Measurements from ENCODE around the gene FICD. TPM values are rescaled to one million over a fixed set of nuclear protein-coding genes. Genes with fewer than 3 reads are reported as not detected.

The FICD gene
- total RNA-seq: 1 to 10 TPM; 2.8 to 7.1 (median 3.2) TPM
- 1.8 TPM for polyA plus RNA-seq
- long read RNA-seq, donor 1, transcript FICD-204 (3 exons, 3,347 nt): major isoform, 19 of 20 reads
- long read RNA-seq, donor 1, partial matches to known transcripts: 1 of 20 reads
- long read RNA-seq, donor 1, other reads (novel, unspliced or antisense): 0 of 20 reads
- long read RNA-seq, donor 2, partial matches to known transcripts: 0 of 4 reads
- long read RNA-seq, donor 2, other reads (novel, unspliced or antisense): 1 of 4 reads
- long read RNA-seq, donor 3, transcript FICD-204 (3 exons, 3,347 nt): major isoform, 74 of 81 reads
- long read RNA-seq, donor 3, partial matches to known transcripts: 4 of 81 reads
- long read RNA-seq, donor 3, other reads (novel, unspliced or antisense): 1 of 81 reads
- long read RNA-seq, donor 4, partial matches to known transcripts: 0 of 2 reads
- long read RNA-seq, donor 4, other reads (novel, unspliced or antisense): 0 of 2 reads

- intact Hi-C loops (cut with DNase I): no loop called here
- peak; percentile 100 for DNase-seq
- ATAC-seq: peak; percentile 96 to 97
- WGBS: under 1% methylated on average over 67 of the region's 67 CpGs
- Histone ChIP-seq H3K4me1 (ENCODE audit: control insufficient read depth, insufficient read depth, low read length) (peaks cover 4% of the 10 kb centered on the region), H3K27ac (ENCODE audit: low read length) (peak within 1 kb of the TSS; percentile 4), H3K9me3 (ENCODE audit: control insufficient read depth, low read length) (no peaks in the 10 kb centered on the region), H3K27me3 (ENCODE audit: control insufficient read depth, insufficient read depth) (no peaks in the 10 kb centered on the region), H3K4me3 (ENCODE audit: low read length) (peak within 1 kb of the TSS; percentile 69)
These were observed at the start of gene FICD for GRCh38 chr12:108514973-108515814. FICD (plus strand) TSS chr12:108515277; CDS start chr12:108516973, 1,696 bp downstream.

DNA sequence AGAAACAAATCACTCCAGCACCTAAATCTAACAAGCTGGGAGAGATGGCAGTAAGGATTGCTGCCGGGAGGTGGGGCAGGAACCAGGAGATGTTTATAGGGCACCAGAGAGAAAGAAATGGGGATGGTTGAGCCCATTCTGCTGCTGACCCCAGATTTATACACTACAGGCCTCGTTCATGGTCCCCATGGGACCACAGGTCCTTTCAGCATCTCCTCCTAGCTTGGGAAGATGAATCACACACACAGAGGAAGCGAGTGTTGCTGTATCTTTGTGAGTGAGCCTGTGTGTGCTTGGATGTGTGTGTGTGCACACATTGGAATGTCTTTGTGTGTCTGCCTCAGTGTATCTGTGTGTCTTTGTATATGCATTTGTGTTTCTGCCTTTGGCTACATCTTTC, 49.7 kb upstream of the FICD start:
- no peak for DNase-seq
- WGBS: 63% methylated on average over 3 of the region's 3 CpGs
- Histone ChIP-seq H3K27ac (ENCODE audit: low read length) (no peak overlapping the region), H3K9me3 (ENCODE audit: control insufficient read depth, low read length) (no peaks in the 10 kb centered on the region), H3K27me3 (ENCODE audit: control insufficient read depth, insufficient read depth) (peaks cover 3% of the 10 kb centered on the region), H3K4me3 (ENCODE audit: low read length) (no peak overlapping the region), H3K4me1 (ENCODE audit: control insufficient read depth, insufficient read depth, low read length) (no peaks in the 10 kb centered on the region)
- no peak for ATAC-seq
- intact Hi-C loops (cut with DNase I): loop anchor here in 1 of 4 donors (10.0 kb wide), 1 partner anchor 261 kb away; no protein-coding TSS in a partner anchor

- no peaks in the 10 kb centered on the region for H3K4me1 ChIP-seq (ENCODE audit: control insufficient read depth, insufficient read depth, low read length)
- H3K9me3 ChIP-seq (ENCODE audit: control insufficient read depth, low read length): no peaks in the 10 kb centered on the region
- intact Hi-C loops (cut with DNase I): loop anchor here in 1 of 4 donors (10.0 kb wide), 1 partner anchor 264 kb away; no protein-coding TSS in a partner anchor
- no peak for ATAC-seq
- no peaks in the 10 kb centered on the region for H3K27me3 ChIP-seq (ENCODE audit: control insufficient read depth, insufficient read depth)
- WGBS: 53% methylated on average over 5 of the region's 6 CpGs
- no peak overlapping the region for H3K4me3 ChIP-seq (ENCODE audit: low read length)
- no peak for DNase-seq
- H3K27ac ChIP-seq (ENCODE audit: low read length): no peak overlapping the region
These were observed 46.7 kb upstream of the FICD start for GRCh38 chr12:108468196-108468968.

GRCh38 chr12:108473400-108474055, 41.5 kb upstream of the FICD start:
- 74% methylated on average over 5 of the region's 5 CpGs for WGBS
- Histone ChIP-seq H3K4me3 (ENCODE audit: low read length) (no peak overlapping the region), H3K27ac (ENCODE audit: low read length) (no peak overlapping the region), H3K9me3 (ENCODE audit: control insufficient read depth, low read length) (no peaks in the 10 kb centered on the region), H3K4me1 (ENCODE audit: control insufficient read depth, insufficient read depth, low read length) (no peaks in the 10 kb centered on the region), H3K27me3 (ENCODE audit: control insufficient read depth, insufficient read depth) (no peaks in the 10 kb centered on the region)
- ATAC-seq (no peak), DNase-seq (no peak)
- intact Hi-C loops (cut with DNase I): no loop called here

DNA sequence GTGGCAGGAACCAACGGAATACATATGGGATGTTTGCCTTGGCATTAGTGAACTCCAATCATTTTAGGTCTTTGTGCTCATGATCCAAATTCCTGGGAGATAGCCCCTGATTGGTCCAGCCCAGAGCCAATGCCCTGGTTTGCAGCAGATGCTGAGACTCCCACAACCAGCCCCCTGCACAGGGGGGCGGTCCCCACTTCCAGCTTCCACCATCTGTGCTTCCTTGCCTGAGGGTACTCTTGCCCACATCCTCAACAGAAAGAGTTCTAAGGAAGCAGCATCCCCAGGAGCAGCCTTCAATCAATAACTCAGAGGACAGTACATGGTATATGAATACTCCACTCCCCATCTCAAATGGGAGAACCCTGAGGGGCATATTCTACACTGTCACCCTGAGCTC, 39.7 kb upstream of the FICD start:
- DNase-seq: no peak
- intact Hi-C loops (cut with DNase I): no loop called here
- no peak for ATAC-seq
- 65% methylated on average over 2 of the region's 2 CpGs for WGBS
- no peaks in the 10 kb centered on the region for H3K9me3 ChIP-seq (ENCODE audit: control insufficient read depth, low read length)
- no peaks in the 10 kb centered on the region for H3K4me1 ChIP-seq (ENCODE audit: control insufficient read depth, insufficient read depth, low read length)
- H3K4me3 ChIP-seq (ENCODE audit: low read length): no peak overlapping the region
- no peaks in the 10 kb centered on the region for H3K27me3 ChIP-seq (ENCODE audit: control insufficient read depth, insufficient read depth)
- no peak overlapping the region for H3K27ac ChIP-seq (ENCODE audit: low read length)

GRCh38 chr12:108477055-108477880, 37.8 kb upstream of the FICD start:
- intact Hi-C loops (cut with DNase I): no loop called here
- Histone ChIP-seq H3K4me1 (ENCODE audit: control insufficient read depth, insufficient read depth, low read length) (no peaks in the 10 kb centered on the region), H3K4me3 (ENCODE audit: low read length) (no peak overlapping the region), H3K27ac (ENCODE audit: low read length) (no peak overlapping the region), H3K9me3 (ENCODE audit: control insufficient read depth, low read length) (no peaks in the 10 kb centered on the region), H3K27me3 (ENCODE audit: control insufficient read depth, insufficient read depth) (no peaks in the 10 kb centered on the region)
- 78% methylated on average over 11 of the region's 11 CpGs for WGBS
- no peak for DNase-seq
- no peak for ATAC-seq

DNA sequence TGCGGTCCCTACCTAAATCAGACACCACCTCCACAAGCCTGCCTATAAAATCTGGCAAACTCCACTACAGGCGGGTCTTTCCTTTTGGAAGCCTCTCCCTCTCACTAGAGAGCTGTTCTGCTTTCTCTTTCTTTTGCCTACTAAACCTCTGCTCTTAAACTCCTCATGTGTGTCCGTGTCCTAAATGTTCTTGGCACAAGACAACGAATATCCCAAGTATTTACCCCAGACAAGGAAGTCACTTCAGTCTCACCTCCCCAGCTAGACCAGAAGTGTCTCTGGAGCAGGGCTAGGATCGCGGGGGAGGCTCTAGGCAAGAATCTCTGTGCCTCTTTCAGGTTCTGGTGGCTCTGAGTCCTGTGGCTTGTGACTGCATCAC, 37.2 kb upstream of the FICD start:
- ATAC-seq: no peak
- H3K9me3 ChIP-seq (ENCODE audit: control insufficient read depth, low read length): no peaks in the 10 kb centered on the region
- H3K4me1 ChIP-seq (ENCODE audit: control insufficient read depth, insufficient read depth, low read length): no peaks in the 10 kb centered on the region
- no peak overlapping the region for H3K4me3 ChIP-seq (ENCODE audit: low read length)
- no peak for DNase-seq
- 79% methylated on average over 6 of the region's 6 CpGs for WGBS
- no peaks in the 10 kb centered on the region for H3K27me3 ChIP-seq (ENCODE audit: control insufficient read depth, insufficient read depth)
- intact Hi-C loops (cut with DNase I): no loop called here
- H3K27ac ChIP-seq (ENCODE audit: low read length): no peak overlapping the region

- no peaks in the 10 kb centered on the region for H3K4me1 ChIP-seq (ENCODE audit: control insufficient read depth, insufficient read depth, low read length)
- H3K27me3 ChIP-seq (ENCODE audit: control insufficient read depth, insufficient read depth): no peaks in the 10 kb centered on the region
- intact Hi-C loops (cut with DNase I): no loop called here
- H3K9me3 ChIP-seq (ENCODE audit: control insufficient read depth, low read length): no peaks in the 10 kb centered on the region
- H3K4me3 ChIP-seq (ENCODE audit: low read length): no peak overlapping the region
- DNase-seq (no peak), ATAC-seq (no peak)
- WGBS: 70% methylated on average over 8 of the region's 8 CpGs
- H3K27ac ChIP-seq (ENCODE audit: low read length): no peak overlapping the region
These were observed 36.4 kb upstream of the FICD start for GRCh38 chr12:108478611-108479206.

GRCh38 chr12:108479364-108480070, 35.6 kb upstream of the FICD start:
- H3K4me1 ChIP-seq (ENCODE audit: control insufficient read depth, insufficient read depth, low read length): no peaks in the 10 kb centered on the region
- no peaks in the 10 kb centered on the region for H3K27me3 ChIP-seq (ENCODE audit: control insufficient read depth, insufficient read depth)
- no peaks in the 10 kb centered on the region for H3K9me3 ChIP-seq (ENCODE audit: control insufficient read depth, low read length)
- H3K4me3 ChIP-seq (ENCODE audit: low read length): no peak overlapping the region
- H3K27ac ChIP-seq (ENCODE audit: low read length): no peak overlapping the region
- no peak for DNase-seq
- intact Hi-C loops (cut with DNase I): loop anchor here in 1 of 4 donors (10.0 kb wide), 1 partner anchor 475 kb away; no protein-coding TSS in a partner anchor
- ATAC-seq: no peak
- WGBS: 70% methylated on average over 6 of the region's 6 CpGs
